GM21367 (cell line): ENCODE measurements around the gene GUCD1.
"Not testable (repeated sequence)": the region's sequence is repeated elsewhere in the genome, so short reads cannot be mapped to it uniquely, and the experiment has no call there.

ENCODE experiments used
- ATAC-seq: cut with Tn5 transposase; IDR thresholded peaks from one replicate; pipeline ENCODE4 v1.9.1; 2021; ENCODE audit not compliant: unreplicated experiment

GUCD1 gene

DNA sequence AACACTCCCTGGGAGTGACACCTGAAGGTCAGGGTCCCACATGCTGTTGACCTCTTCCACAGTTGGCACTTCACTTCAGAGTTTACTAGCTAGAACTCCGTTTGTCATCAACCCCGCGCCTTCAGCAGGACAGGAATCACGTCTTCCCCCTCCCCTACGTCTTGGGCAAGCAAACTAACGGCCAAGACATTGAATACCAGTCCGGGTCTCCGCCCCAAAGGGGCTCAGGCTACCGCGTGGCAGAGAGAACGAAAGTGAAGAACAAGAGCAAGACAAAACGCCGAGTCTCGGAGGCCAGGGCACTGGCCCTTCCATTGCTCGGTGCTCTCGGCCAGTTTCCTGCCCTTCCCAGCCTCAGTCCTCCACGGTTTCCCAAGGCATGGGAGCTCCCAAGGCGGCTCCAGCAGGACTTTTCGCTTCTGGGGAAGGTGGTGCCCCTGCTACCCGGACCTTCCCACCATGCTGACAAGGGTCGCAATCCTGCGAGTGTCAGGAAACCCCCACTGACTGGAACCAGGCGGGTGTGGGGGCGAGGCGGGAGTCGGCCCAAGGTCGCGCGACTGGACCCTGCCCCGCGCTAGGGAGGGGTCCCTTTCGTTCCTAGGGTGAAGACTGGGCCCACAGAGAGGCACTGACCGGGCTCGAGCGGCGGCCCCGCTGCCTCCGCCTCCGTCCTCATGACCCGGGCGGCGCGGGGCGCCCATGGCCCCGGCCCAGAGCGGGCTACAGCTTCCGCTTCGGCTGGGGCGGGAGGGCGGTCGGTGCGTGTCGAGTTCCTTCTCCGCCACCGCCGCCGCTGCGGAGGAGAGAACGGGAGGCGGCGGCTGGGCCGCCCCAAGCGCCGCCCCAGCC, at the start of gene GUCD1:
Gene GUCD1 (minus strand): TSS at position 826 of the 852 bp plus-strand sequence. CDS start 147 bp downstream, at position 679.
- peak; percentile 3 for ATAC-seq

DNA sequence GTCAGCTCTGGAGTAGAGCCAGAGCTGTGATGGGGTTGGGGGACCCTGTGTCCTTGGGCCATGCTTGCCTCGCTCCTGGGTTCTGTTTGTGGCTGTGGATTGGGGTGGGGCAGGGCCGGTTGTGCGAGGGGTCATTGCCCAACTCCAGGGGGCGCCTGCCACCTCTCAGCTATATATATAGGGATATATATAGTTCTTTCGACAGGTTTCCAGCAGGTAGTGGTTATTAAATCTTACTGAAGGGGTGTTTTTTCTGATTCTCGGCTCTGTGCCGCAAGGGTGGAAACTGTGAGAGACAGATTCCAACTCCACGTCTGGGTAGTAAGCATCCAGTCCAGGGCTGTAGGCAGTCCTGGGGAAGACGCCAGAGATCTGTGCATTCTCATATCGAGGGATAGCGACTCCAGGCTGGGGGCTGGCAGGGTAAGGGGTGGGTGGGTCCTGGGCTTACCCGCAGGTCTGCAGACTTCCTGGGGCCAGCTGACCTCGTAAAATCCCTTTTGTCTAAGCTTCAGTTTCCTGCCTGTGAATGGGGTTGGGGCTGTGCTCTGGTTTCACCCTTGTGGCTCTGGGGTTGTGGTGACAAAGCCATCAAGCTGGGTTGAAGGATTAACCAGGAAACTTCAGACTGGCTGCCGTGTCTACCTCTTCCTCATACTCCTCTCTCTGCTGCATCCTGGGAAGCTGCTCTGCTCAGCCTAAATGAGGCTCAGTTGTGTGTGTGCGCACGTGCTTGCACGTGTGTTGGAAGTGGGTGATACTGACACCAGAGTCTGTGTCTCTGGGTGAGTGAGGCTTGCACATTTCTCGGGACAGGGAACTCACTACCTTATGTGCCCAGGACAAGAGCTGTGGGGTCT, 49.1 kb upstream of the GUCD1 start:
- not testable (repeated sequence) for ATAC-seq

GRCh38 chr22:24602847-24603769, 48.2 kb upstream of the GUCD1 start, which contains the start of gene GGT1:
GGT1 (plus strand) TSS chr22:24603193; CDS start chr22:24611082, 7,889 bp downstream.
- ATAC-seq, result not testable (repeated sequence)

DNA sequence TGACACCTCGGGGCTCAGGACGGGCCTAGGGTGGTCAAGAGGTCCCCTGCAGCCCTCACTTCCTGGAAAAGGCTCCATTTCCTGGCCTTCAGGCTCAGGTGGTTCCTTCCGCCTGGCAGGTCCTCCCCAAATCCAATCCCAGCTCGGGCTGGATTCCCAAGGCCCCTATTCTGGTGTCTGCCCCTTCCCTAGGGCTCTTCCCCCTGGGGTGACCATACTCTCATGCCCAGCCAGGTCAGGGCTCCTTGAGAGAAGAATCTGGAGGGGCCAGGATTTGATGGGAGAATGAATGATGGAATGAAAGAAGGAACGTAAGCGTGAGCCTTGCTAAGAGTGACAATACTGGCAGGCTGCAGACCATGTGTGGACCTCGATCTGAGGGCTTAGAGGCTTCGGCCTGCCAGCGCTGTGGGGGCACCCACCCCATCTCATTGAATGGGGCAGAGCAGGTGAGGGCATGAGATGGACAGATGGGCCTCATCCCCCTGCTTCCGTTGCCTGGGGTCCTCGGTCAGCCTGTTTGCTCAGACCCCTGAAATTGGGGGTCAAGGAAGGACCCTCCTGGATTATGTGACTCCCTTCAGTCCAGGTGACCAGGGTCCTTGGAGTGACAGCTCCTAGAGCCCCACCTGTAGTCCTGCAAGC, 47.3 kb upstream of the GUCD1 start:
- not testable (repeated sequence) for ATAC-seq

DNA sequence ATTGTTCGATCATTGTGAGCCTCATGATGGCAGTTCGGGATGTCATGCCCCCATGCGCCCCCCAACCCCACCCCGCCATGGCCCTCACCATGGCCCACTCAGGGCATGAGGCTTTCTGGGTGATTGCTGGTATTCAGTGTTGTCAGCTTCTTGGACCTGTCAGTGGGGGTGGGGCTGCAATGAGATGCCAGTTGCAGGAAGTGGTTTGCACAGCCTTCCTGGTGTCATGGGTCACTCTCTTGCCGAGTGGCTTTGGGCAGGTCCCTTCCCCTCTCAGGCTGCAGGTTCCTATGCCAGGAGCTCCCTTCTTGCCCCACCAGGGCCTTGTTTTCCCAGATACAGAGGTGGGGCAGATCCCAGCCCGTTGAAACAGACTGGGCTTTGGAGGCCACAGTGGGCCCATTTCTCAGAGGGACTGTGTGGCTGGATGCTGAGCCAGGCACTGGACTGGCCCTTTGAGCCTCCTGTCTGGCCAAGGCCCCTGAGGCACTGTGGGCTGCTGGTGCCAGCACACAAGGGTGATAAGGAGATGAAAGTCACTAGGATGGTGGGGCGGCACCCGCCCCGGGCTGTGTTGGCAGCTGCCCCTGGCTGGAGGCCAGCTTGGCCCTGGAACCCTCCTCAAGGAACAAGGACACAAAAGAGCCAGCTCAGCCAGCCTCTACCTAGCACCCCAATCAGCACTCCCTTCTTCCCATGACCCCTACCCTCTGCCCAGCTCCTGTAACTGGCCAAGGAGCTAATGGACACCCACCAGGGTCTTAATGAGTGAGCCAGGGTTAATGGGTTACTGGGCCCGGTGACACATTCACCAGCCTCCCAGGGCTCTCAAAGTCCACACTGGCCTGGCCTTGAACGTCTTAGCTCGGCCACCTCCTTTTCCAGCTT, 46.5 kb upstream of the GUCD1 start:
- ATAC-seq, result no peak

DNA sequence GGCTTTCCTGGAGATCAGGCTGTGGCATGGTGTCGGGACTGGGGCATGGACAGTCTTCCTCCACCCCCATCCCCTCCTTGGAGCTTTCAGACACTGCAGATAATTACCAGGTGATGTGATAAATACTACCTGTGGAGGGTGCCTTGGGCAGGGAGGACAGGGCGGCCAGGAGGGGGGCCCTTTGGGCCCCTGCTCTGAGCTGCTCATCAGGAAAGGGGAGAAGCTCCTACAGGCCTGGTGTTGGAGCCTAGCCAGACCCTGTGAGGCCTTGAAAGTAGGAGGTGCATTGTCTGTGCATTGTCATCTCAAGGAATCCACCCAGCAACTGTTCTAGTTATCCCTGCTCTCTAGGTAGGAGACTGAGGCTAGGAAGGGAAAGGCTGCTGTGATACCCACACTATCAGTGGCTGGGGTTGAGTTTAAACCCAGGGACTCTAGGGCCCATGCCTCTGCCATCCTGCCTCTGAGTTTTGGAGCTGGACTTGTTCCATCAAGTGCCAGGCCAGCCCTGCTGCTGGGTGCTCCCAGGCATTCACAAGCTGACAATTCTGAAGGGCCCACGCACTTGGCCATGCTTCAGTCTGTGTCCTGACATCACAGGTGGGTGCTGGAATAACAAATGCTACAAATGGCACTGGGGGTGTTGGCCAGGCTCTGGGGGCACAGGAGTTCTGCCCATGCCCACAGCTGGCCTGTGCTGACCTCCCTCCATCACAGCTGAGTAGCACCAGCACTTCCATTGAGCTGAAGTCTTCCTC, 45.2 kb upstream of the GUCD1 start:
- ATAC-seq, result not testable (repeated sequence)

GRCh38 chr22:24599514-24599913, 44.6 kb upstream of the GUCD1 start:
- no peak for ATAC-seq

DNA sequence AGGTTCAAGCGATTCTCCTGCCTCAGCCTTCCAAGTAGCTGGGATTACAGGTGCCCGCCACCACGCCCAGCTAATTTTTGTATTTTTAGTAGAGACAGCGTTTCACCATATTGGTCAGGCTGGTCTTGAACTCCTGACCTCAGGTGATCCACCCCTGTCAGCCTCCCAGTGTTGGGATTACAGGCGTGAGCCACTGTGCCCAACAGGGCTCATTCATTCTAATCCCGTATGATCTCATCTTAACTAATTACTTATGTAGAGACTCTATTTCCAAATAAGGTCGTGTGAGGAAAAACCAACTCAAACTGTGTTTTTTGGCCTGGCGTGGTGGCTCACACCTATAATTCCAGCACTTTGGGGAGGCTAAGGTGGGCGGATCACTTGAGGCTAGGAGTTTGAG, 42.1 kb upstream of the GUCD1 start:
- not testable (repeated sequence) for ATAC-seq

- no peak for ATAC-seq
Measured at GRCh38 chr22:24595863-24596262, 40.9 kb upstream of the GUCD1 start.

- ATAC-seq, result no peak
Measured at GRCh38 chr22:24595228-24595627, 40.3 kb upstream of the GUCD1 start.

- no peak for ATAC-seq
Measured at GRCh38 chr22:24594569-24595120, 39.7 kb upstream of the GUCD1 start.

GRCh38 chr22:24593836-24594568, 39.1 kb upstream of the GUCD1 start:
- no peak for ATAC-seq

- not testable (repeated sequence) for ATAC-seq
Measured at GRCh38 chr22:24593559-24593835, 38.6 kb upstream of the GUCD1 start.

DNA sequence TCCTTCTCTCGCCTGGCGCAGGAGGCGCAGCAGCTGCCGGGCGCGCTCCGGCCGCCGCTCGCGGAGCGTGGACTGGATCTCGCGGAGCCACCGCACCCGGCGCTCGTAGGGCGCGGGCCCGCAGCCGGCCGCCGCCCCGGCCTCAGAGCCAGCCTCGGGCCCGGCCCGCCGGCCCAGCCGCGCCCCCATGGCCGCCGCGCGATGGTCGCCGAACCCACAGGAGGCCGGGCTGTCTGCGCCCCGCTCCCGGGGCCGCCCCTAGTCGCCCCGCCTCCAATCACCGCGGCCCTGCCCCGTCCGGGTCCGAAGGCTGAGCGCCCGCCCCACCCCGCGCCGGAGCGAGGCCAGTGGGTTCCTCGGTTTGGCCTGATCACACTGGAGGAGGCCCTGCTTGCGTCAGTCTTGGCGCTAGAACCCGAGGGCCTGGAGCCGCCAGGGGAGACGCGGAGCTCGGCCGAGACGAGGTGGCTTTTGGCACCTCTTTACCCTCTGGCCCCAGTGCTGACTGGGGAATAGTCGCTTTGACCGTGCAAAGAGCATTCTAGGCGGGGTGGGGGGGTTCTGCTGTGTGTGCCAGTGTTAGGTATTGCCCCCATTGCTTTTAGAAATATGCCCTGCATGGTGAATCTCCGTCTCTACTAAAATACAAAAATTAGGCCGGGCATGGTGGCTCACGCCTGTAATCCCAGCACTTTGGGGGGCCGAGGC, 38.1 kb upstream of the GUCD1 start, which contains the start of gene LRRC75B:
Gene LRRC75B (minus strand): TSS at position 223 of the 708 bp plus-strand sequence. CDS start 34 bp downstream, at position 189.
- ATAC-seq, result no peak

- no peak for ATAC-seq
Measured at GRCh38 chr22:24592058-24592850, 37.3 kb upstream of the GUCD1 start.

- ATAC-seq, result no peak
Measured at GRCh38 chr22:24591286-24591830, 36.4 kb upstream of the GUCD1 start.
